ENCODE results near the gene DHRS9.

DHRS9 gene

DNA sequence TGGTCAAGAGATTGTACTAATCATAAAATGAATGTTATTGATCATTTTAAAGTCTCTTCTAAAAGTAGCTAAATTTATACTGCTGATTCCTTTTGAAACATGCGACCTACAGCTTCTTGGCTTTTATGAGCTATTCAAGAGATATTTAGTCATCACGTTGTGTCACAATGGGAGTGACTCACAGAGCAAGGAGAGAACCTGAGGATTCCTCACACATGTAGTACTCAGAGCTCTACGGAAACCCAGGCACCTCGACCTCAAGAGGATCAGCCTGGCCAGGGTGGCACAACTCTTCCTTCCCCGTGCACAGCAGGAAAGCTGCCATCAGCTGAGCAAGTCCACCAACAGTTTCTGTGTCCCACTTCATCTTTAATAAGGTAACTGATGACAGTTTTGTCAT, at the start of gene DHRS9:
Gene DHRS9, plus strand, starts transcription at position 223 of the 400 bp plus-strand sequence. CDS start 12,019 bp downstream, outside the sequence.
- Mint-ChIP-seq H3K27me3 (peaks cover 1% of the 10 kb centered on the region), H3K27ac (no peak within 1 kb of the TSS), H3K36me3 (no peaks in the 10 kb centered on the region), H3K4me3 (no peak within 1 kb of the TSS), H3K9me3 (ENCODE audit: low read depth) (no peaks in the 10 kb centered on the region), H3K4me1 (ENCODE audit: low read depth) (peaks cover 13% of the 10 kb centered on the region)

DNA sequence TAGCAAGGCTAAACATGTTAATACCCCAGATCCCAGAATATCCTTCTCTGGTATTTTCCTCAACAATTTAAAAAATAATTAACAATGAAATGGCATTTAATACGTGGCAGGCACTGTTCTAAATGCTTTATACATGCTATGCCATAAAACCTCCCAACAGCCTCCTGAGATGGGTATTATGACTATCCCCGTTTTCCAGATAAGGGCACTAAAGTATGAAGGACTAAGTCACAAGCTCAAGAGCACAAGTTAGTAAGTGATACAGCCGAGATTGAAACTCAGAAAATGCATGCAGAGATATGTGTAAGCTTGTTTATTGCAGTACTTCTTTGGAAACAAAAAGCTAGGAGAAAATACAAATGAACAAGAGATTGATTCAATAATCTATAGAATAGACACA, 46.2 kb upstream of the DHRS9 start:
- H3K4me3 Mint-ChIP-seq: no peak overlapping the region
- no peaks in the 10 kb centered on the region for H3K27me3 Mint-ChIP-seq
- no peak overlapping the region for H3K27ac Mint-ChIP-seq
- no peaks in the 10 kb centered on the region for H3K36me3 Mint-ChIP-seq
- peaks cover 7% of the 10 kb centered on the region for H3K4me1 Mint-ChIP-seq (ENCODE audit: low read depth)
- no peaks in the 10 kb centered on the region for H3K9me3 Mint-ChIP-seq (ENCODE audit: low read depth)

DNA sequence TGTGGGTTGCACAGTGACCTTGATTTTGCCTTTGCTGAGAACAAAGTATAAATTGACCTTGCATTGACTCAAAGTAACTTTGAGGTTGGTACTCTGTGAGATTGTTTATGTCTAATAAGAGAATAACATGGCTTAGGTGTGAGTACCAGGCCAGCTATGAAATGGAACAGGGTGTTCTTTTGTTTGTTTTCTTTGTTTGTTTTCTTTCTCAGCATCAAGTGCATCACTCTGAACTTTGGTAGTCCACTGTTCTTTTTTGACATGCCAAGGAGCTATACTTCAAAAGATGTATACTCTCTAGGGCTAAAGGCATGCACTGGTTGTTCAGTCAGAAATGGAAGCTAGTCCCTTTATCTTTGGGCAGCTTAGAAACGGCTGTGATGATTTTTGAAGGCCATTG, 43.3 kb upstream of the DHRS9 start:
- Mint-ChIP-seq H3K4me1 (ENCODE audit: low read depth) (peaks cover 7% of the 10 kb centered on the region), H3K4me3 (no peak overlapping the region), H3K27me3 (no peaks in the 10 kb centered on the region), H3K36me3 (peaks cover 2% of the 10 kb centered on the region), H3K27ac (no peak overlapping the region), H3K9me3 (ENCODE audit: low read depth) (no peaks in the 10 kb centered on the region)

DNA sequence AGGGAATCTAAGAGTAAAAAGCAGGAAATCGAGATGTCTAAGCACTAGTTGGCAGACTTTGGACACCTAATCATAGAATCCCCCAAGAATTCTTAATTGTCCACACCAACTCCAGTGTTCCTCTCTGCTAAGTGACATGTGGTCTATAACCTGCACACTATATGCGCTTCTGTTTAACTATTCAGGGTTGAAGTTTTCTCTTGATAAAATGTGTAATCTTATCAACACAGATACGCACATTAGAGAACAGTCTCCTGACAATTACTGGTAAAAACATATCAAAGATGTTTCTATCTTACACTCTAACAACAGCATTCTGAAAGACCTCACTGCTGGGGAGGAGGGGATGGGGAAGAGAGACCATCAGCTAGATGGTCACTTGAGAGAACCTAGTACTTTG, 42.1 kb upstream of the DHRS9 start:
- H3K27ac Mint-ChIP-seq: no peak overlapping the region
- no peak overlapping the region for H3K4me3 Mint-ChIP-seq
- H3K4me1 Mint-ChIP-seq (ENCODE audit: low read depth): peaks cover 7% of the 10 kb centered on the region
- peaks cover 2% of the 10 kb centered on the region for H3K36me3 Mint-ChIP-seq
- no peaks in the 10 kb centered on the region for H3K9me3 Mint-ChIP-seq (ENCODE audit: low read depth)
- H3K27me3 Mint-ChIP-seq: no peaks in the 10 kb centered on the region

DNA sequence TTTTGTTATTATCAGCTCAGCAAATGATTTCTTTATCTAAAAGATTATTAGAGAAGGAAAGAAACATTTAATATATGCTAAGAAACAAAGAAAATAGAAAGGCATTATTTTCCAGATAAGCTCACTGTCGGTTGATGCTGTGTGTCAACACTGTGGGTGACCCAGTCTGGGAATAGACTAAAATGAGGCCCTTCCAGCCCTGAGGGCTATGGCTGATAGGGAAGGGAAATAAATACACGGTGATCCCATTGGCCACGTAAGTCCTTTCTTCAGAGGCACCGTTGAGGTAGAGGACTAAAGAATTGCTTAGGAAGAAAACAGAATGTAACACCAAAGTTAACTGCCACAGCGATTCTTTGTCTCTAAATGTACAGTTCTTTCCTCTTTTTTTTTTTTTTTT, 40.0 kb upstream of the DHRS9 start:
- peaks cover 10% of the 10 kb centered on the region for H3K4me1 Mint-ChIP-seq (ENCODE audit: low read depth)
- H3K36me3 Mint-ChIP-seq: peaks cover 2% of the 10 kb centered on the region
- no peak overlapping the region for H3K27ac Mint-ChIP-seq

DNA sequence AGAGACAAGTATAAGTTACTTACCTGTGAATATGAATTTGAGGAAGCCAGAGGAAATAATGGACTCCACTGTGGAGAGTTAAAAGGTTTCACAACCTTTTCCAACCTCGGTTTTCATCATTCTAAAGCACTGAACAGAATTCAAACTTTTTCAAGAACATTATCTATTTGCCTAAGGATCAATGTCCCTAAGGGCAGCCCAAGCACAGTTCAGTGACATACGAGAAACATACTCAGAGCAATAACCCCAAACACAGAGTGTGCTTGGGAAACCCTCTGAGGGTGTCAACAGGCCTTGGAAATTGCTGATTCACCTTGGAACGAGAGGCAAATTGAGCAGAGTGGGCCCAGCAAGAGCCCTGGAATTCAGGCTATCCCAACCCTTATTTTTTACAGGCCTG, 38.2 kb upstream of the DHRS9 start, which contains the start of gene ABCB11:
Gene ABCB11, minus strand, starts transcription at position 123 of the 400 bp plus-strand sequence. CDS start 13,199 bp downstream, outside the sequence.
- Mint-ChIP-seq H3K27ac (no peak within 1 kb of the TSS), H3K36me3 (peaks cover 2% of the 10 kb centered on the region), H3K9me3 (ENCODE audit: low read depth) (peaks cover 3% of the 10 kb centered on the region), H3K27me3 (no peaks in the 10 kb centered on the region), H3K4me1 (ENCODE audit: low read depth) (peaks cover 4% of the 10 kb centered on the region), H3K4me3 (no peak within 1 kb of the TSS)

More for the DNA sequence above, 40.0 kb upstream of the DHRS9 start:
- no peaks in the 10 kb centered on the region for H3K9me3 Mint-ChIP-seq (ENCODE audit: low read depth)
- H3K4me3 Mint-ChIP-seq: no peak overlapping the region
- no peaks in the 10 kb centered on the region for H3K27me3 Mint-ChIP-seq

DNA sequence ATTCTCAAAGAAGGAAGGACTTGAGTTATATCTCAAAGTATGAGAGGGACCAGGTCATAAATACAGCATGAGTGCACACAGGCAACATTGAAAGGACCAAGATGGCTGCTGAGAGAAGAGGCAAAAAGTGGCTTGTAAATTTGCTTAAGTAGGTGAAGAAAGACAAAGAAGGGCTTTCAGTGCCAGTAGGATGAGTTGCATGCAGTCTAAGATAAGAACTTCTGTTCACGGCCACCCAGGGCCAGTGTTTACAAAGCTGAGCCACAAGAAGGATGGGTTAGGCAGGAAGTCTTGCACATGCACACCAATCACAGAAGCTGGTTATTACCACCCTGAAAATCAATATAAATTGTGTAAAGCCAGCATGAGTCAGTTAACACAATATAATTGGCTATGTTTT, 35.1 kb upstream of the DHRS9 start:
- Mint-ChIP-seq H3K4me1 (ENCODE audit: low read depth) (peaks cover 4% of the 10 kb centered on the region), H3K36me3 (peaks cover 4% of the 10 kb centered on the region), H3K27me3 (peaks cover 2% of the 10 kb centered on the region), H3K9me3 (ENCODE audit: low read depth) (peaks cover 3% of the 10 kb centered on the region), H3K4me3 (no peak overlapping the region), H3K27ac (no peak overlapping the region)

DNA sequence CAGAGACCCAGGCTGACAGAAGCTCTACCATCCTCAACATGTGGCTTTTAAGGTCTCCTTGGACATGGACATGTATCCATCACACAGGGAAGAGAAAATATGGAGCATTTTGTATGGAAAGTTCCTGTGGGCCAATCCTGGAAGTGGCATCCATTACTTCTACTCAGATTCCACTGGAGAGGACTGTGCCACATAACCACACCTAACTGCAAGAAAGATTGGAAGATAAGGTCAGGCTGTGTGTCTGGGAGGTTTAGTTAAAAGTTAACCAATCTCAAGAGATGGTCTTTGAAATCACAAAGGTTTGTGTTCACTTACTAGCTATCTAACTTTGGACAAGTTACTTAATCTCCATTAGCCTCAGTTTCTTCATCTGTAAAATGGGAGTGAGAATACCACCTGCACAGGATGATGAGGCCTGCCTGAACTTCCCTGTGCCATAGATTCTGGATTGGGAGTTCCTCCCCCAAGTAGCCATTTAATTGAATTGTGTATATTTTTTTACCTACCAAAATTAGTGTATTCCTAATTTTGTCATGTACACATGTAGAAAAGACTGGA, 34.3 kb upstream of the DHRS9 start:
- Mint-ChIP-seq H3K9me3 (ENCODE audit: low read depth) (peaks cover 3% of the 10 kb centered on the region), H3K36me3 (peaks cover 4% of the 10 kb centered on the region), H3K27me3 (peaks cover 2% of the 10 kb centered on the region), H3K4me1 (ENCODE audit: low read depth) (peaks cover 4% of the 10 kb centered on the region), H3K4me3 (no peak overlapping the region), H3K27ac (no peak overlapping the region)

DNA sequence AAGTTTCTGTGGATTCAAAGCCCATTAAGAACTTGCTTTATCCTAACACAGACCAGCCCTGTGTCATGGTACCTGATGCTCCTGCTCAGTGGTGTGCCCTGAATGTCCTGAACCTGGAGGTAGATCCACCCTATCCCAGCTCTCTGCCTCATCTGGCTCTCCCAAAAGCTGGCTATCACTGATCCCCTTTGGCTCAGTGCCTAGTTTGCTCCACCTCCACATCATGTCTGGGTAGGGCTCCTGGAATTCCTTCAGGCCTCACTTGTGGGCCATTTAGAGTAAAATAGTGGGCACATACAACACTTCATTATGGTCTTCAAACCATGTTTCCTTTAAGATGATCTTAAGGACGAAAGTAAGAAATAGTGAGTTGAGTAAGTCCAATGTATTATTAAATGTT, 33.5 kb upstream of the DHRS9 start:
- Mint-ChIP-seq H3K9me3 (ENCODE audit: low read depth) (peaks cover 3% of the 10 kb centered on the region), H3K4me1 (ENCODE audit: low read depth) (peaks cover 4% of the 10 kb centered on the region), H3K4me3 (no peak overlapping the region), H3K27ac (no peak overlapping the region), H3K27me3 (peaks cover 2% of the 10 kb centered on the region), H3K36me3 (peaks cover 3% of the 10 kb centered on the region)

DNA sequence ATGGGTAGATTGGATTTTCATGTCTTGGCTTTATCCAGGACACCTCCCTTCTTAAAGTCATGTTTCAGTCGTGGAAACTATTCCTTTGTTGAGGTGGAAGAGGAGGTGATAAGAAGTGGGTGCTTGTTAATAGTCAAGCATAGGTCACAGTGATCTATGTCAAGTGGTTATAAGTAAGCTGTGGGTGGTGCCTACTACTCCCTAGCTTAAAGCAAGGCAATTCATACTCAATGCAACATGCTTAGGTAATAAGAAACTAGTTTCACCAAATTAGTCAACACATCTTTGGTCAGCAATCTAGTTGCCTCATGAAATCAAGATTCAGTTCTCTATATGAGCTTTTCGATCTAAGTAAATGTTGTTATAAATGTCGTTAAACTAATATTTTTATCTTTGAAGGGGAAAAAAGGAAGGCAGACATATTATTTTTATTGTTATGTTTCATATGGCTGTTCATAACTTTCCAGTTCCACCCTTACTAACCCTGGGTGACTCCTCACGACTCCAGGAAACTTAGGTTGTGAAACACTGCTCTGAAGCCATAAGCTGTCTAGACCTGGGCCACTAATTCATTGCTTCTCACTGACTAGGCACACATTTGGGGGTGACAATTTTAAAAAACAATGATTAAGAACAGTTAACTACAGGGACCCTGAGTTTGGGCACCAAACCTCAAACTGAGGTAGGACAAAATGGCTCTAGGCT, 32.5 kb upstream of the DHRS9 start:
- no peak overlapping the region for H3K27ac Mint-ChIP-seq
- peaks cover 3% of the 10 kb centered on the region for H3K9me3 Mint-ChIP-seq (ENCODE audit: low read depth)
- peaks cover 2% of the 10 kb centered on the region for H3K27me3 Mint-ChIP-seq
- peaks cover 4% of the 10 kb centered on the region for H3K4me1 Mint-ChIP-seq (ENCODE audit: low read depth)
- no peak overlapping the region for H3K4me3 Mint-ChIP-seq
- H3K36me3 Mint-ChIP-seq: peaks cover 5% of the 10 kb centered on the region

DNA sequence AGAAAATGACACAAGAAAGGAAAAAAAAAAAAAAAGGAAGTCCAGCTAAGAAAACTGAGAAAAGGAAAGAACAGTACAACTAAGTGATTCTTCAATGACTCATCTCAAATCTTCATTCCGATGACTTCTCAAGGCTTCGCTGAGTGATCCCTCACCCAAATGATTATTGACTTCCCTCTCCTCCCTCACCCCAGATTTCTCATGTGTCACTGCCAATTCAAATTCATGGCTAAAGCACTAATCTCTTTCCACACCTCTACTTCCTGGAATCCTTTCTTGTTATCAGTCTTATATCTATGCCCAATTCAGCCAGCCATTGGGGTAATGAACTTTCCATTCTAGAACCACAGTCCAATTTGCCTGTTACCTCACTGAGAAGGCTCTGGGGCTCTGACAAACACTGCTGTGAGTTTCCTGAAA, 31.0 kb upstream of the DHRS9 start:
- H3K4me3 Mint-ChIP-seq: no peak overlapping the region
- H3K27ac Mint-ChIP-seq: no peak overlapping the region
- peaks cover 14% of the 10 kb centered on the region for H3K36me3 Mint-ChIP-seq
- H3K4me1 Mint-ChIP-seq (ENCODE audit: low read depth): peaks cover 4% of the 10 kb centered on the region
- H3K27me3 Mint-ChIP-seq: peaks cover 2% of the 10 kb centered on the region
- peaks cover 18% of the 10 kb centered on the region for H3K9me3 Mint-ChIP-seq (ENCODE audit: low read depth)

DNA sequence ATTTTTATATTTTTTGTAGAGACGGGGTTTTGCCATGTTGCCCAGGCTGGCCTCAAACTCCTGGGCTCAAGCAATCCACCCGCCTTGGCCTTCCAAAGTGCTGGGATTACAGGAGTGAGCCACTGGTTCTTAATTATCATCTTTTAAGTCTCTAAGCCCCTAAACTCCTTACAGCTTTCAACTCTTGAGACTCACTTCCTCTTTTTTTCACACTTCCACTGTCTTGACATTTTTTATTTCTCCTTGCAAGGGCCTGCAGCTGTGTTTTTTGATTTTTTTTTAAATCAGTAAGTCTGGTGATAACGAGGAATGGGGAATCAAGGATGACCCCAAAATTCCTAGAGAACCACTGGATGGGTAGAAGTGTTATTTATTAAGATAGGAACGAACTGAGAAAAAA, 29.7 kb upstream of the DHRS9 start:
- peaks cover 2% of the 10 kb centered on the region for H3K27me3 Mint-ChIP-seq
- H3K27ac Mint-ChIP-seq: no peak overlapping the region
- no peaks in the 10 kb centered on the region for H3K4me1 Mint-ChIP-seq (ENCODE audit: low read depth)
- peaks cover 21% of the 10 kb centered on the region for H3K9me3 Mint-ChIP-seq (ENCODE audit: low read depth)
- H3K36me3 Mint-ChIP-seq: peaks cover 19% of the 10 kb centered on the region
- H3K4me3 Mint-ChIP-seq: no peak overlapping the region

DNA sequence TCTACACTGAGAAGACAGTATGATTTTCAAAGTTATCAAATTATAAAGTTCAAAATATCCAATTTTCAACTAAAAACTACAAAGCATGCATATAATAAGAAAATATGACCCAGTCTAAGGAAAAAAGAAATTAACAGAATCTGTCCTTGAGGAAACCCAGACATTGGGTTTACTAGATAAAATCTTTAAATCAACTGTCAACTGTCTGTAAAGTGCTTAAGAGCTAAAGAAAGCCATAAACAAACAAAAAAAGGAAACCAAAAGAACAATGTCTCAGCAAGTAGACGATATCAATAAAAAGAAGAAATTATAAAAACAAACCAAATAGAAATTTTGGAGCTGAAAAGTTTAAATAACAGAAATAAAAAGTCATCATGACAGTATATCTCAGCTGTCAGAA, 27.8 kb upstream of the DHRS9 start:
- Mint-ChIP-seq H3K27ac (no peak overlapping the region), H3K9me3 (ENCODE audit: low read depth) (peaks cover 18% of the 10 kb centered on the region), H3K27me3 (peaks cover 2% of the 10 kb centered on the region), H3K36me3 (peaks cover 23% of the 10 kb centered on the region), H3K4me1 (ENCODE audit: low read depth) (no peaks in the 10 kb centered on the region), H3K4me3 (no peak overlapping the region)

DNA sequence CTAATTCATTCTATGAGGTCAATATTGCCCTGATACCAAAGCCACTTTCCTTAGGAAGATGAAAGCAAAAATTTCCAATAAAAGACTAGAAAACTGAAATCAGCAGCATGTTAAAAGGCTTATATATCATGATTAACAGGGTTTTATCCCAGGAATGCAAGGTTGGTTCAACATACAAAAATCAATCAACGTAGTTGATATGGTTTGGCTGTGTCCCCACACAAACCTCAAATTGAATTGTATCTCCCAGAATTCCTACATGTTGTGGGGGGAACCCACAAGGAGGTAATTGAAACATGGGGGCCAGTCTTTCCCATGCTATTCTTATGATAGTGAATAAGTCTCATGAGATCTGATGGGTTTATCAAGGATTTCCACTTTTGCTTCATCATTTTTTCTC, 26.5 kb upstream of the DHRS9 start:
- Mint-ChIP-seq H3K9me3 (ENCODE audit: low read depth) (peaks cover 18% of the 10 kb centered on the region), H3K4me1 (ENCODE audit: low read depth) (no peaks in the 10 kb centered on the region), H3K36me3 (peaks cover 23% of the 10 kb centered on the region), H3K27me3 (peaks cover 2% of the 10 kb centered on the region), H3K27ac (no peak overlapping the region), H3K4me3 (no peak overlapping the region)

DNA sequence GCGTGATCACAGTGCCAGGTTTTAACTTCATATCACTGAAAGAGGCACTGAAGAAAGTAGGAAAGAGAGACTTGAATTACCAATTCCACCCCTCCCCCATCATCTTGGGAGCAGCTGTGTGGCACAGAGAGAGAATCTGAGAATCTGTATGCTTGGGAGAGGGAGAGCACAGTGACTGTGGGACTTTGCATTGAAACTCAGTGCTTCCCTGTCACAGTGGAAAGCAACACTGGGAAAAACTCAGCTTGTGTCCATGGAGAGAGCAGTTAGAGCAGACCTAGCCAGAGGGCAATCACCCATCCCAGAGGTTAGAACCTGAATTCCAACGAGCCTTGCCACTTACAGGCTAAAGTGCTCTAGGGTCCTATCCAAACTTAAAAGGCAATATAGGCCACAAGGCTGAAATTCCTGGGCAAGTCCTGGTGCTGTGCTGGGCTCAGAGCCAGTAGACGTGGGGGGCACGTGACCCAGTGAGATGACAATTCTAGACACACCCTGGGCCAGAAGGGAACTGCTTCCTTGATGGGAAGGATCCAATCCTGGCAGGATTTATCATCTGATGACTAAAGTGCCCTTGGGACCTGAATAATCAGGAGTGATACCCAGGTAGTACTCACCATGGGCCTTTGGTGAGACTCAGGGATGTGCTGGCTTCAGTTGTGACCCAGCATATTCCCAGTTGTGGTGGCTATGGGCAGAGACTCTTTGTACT, 22.8 kb upstream of the DHRS9 start:
- Mint-ChIP-seq H3K4me1 (ENCODE audit: low read depth) (no peaks in the 10 kb centered on the region), H3K9me3 (ENCODE audit: low read depth) (peaks cover 18% of the 10 kb centered on the region), H3K36me3 (peaks cover 20% of the 10 kb centered on the region), H3K4me3 (no peak overlapping the region), H3K27ac (no peak overlapping the region), H3K27me3 (no peaks in the 10 kb centered on the region)

All from activated naive CD8-positive, alpha-beta T cell (primary cell).